K562 (cell line): ENCODE results near the gene UBXN10. TPM values are rescaled to one million over a fixed set of nuclear protein-coding genes. Genes with fewer than 3 reads are reported as not detected.

Source experiments
- ATAC-seq: fragments of 200-7000 bp; cut with Tn5 transposase; 3 replicates; pipeline ENCODE4 v1.9.1; 2020; ENCODE audit warnings: moderate library complexity
- BruUV-seq: library from RNA; stranded (reverse); fragments of 400-500 nt; replicated peaks from 2 replicates; lab custom pipeline; 2021; lab: Mats Ljungman, UMichigan
- CTCF ChIA-PET: fragments of 300-600 bp; formaldehyde crosslinking; extraction: SDS; loops from one replicate; lab custom pipeline; 2021; ENCODE audit warnings: low intra/inter-chr PET ratio; lab: Yijun Ruan, JAX
- POLR2A ChIA-PET: fragments of 300-600, 350-650 bp; sonication (Branson Sonifier 250); formaldehyde crosslinking; extraction: SDS; loops from one replicate; lab custom pipeline; 2021; ENCODE audit warnings: antibody characterized with exemption, inconsistent platforms; lab: Yijun Ruan, JAX
- DNase-seq, 4 experiments: peaks; one replicate each; pipeline versions ENCODE4 v3.0.0 to v3.0.0-alpha.2; 2011 to 2018; ENCODE audit warnings: low spot score in 3 of 4, mixed read lengths in 3 of 4; ENCODE audit errors: extremely low read depth in 1 of 4
- FAIRE-seq: peaks from 2 replicates; lab custom pipeline; 2011; peaks lifted over from hg19 to GRCh38; lab: Jason Lieb, UNC
- H2AFZ ChIP-seq: 2 replicates; pipeline ENCODE4 v1.6.0; 2011; ENCODE audit warnings: low read depth, low read length, control low read depth, inconsistent platforms
- H3K27ac ChIP-seq: fragments of 200-600 bp; 3 replicates; pipeline ENCODE4 v1.8.0; 2011; ENCODE audit warnings: low read depth, mild to moderate bottlenecking, control low read depth, inconsistent platforms, low read length, moderate library complexity, mixed read lengths; ENCODE audit errors: extremely low read depth
- H3K27me3 ChIP-seq, 2 experiments: fragments of 300-600 bp in 1 of 2; 2 replicates in 1 of 2; 3 replicates in 1 of 2; pipeline versions ENCODE4 v1.6.0 to v1.8.0; 2011; ENCODE audit warnings: inconsistent platforms in 2 of 2, low read length in 2 of 2, mild to moderate bottlenecking in 1 of 2, mixed read lengths in 1 of 2, moderate library complexity in 1 of 2; ENCODE audit not compliant: control insufficient read depth in 2 of 2, insufficient read depth in 2 of 2
- H3K36me3 ChIP-seq: fragments of 300-600 bp; 3 replicates; pipeline ENCODE4 v1.8.0; 2011; ENCODE audit warnings: mild to moderate bottlenecking, low read length, inconsistent platforms; ENCODE audit not compliant: control insufficient read depth, insufficient read depth
- H3K4me1 ChIP-seq, 2 experiments: fragments of 200-600 bp in 1 of 2; replicated peaks in 1 of 2; 2 replicates in 1 of 2; 3 replicates in 1 of 2; pipeline versions ENCODE4 v1.5.1 to v1.8.0; 2011; ENCODE audit warnings: inconsistent platforms in 2 of 2, low read length in 2 of 2, mild to moderate bottlenecking in 1 of 2, mixed read lengths in 1 of 2, moderate library complexity in 1 of 2; ENCODE audit not compliant: control insufficient read depth in 2 of 2, insufficient read depth in 2 of 2
- H3K4me2 ChIP-seq: 2 replicates; pipeline ENCODE4 v1.6.1; 2011; ENCODE audit warnings: low read length, control low read depth, inconsistent platforms, mixed read lengths; ENCODE audit not compliant: insufficient read depth
- H3K4me3 ChIP-seq: fragments of 200-600 bp; sonication (generic), shearing (Covaris generic); 2 replicates; pipeline ENCODE4 v1.5.1; 2016; ENCODE audit warnings: control low read depth, inconsistent platforms
- H3K79me2 ChIP-seq: fragments of 200-600 bp; 3 replicates; pipeline ENCODE4 v1.8.0; 2011; ENCODE audit warnings: low read length, inconsistent platforms; ENCODE audit not compliant: control insufficient read depth, insufficient read depth
- H3K9ac ChIP-seq, 2 experiments: 2 replicates each; pipeline versions ENCODE4 v1.6.0 to v1.6.1; 2011; ENCODE audit warnings: low read depth in 2 of 2, low read length in 2 of 2, control low read depth in 1 of 2, inconsistent platforms in 1 of 2, mild to moderate bottlenecking in 1 of 2, mixed read lengths in 1 of 2; ENCODE audit not compliant: insufficient read depth in 1 of 2
- H3K9me1 ChIP-seq: one replicate; pipeline ENCODE4 v1.6.0; 2011; ENCODE audit warnings: inconsistent platforms, mild to moderate bottlenecking, low read length, moderate library complexity; ENCODE audit not compliant: control insufficient read depth, insufficient read depth
- H3K9me3 ChIP-seq: replicated peaks from 2 replicates; pipeline ENCODE4 v1.5.1; 2011; ENCODE audit warnings: low read depth, low read length, inconsistent platforms; ENCODE audit not compliant: control insufficient read depth, insufficient read depth
- H4K20me1 ChIP-seq: replicated peaks from 2 replicates; pipeline ENCODE4 v1.6.1; 2011; ENCODE audit warnings: low read length, inconsistent platforms, mixed read lengths; ENCODE audit not compliant: control insufficient read depth, insufficient read depth
- CBX5 ChIP-seq: IDR thresholded peaks from 2 replicates; pipeline ENCODE4 v1.6.1; 2014; ENCODE audit warnings: low read depth, borderline replicate concordance
- CSDE1 ChIP-seq, 2 experiments: fragments of 450-650 bp; IDR thresholded peaks; 2 replicates each; pipeline ENCODE4 v1.6.1; 2016; ENCODE audit warnings: mild to moderate bottlenecking in 1 of 2
- DACH1 ChIP-seq: fragments of 450-650 bp; IDR thresholded peaks from 2 replicates; pipeline ENCODE4 v1.6.1; 2018; ENCODE audit not compliant: partially characterized antibody
- DEAF1 ChIP-seq: fragments of 450-650 bp; formaldehyde crosslinking; IDR thresholded peaks from 2 replicates; pipeline ENCODE4 v1.4.0; 2020; ENCODE audit warnings: mild to moderate bottlenecking, moderate library complexity
- DPF2 ChIP-seq: fragments of 450-650 bp; IDR thresholded peaks from 2 replicates; pipeline ENCODE4 v1.6.1; 2016
- GTF2A2 ChIP-seq: IDR thresholded peaks from 2 replicates; pipeline ENCODE4 v1.6.1; 2016; ENCODE audit warnings: mild to moderate bottlenecking, missing genetic modification characterization, missing compliant biosample characterization
- HDGF ChIP-seq: fragments of 450-650 bp; IDR thresholded peaks from 2 replicates; pipeline ENCODE4 v1.6.1; 2016
- KLF13 ChIP-seq: fragments of 450-650 bp; IDR thresholded peaks from 2 replicates; pipeline ENCODE4 v1.6.1; 2016; ENCODE audit warnings: missing genetic modification characterization, low read depth, mild to moderate bottlenecking, missing compliant biosample characterization, moderate library complexity, borderline replicate concordance
- POLR3G ChIP-seq: IDR thresholded peaks from 2 replicates; pipeline ENCODE4 v1.6.1; 2011; ENCODE audit not compliant: insufficient read length, insufficient replicate concordance; ENCODE audit errors: extremely low read depth
- RBM25 ChIP-seq: fragments of 200-400 bp; formaldehyde crosslinking; IDR thresholded peaks from 2 replicates; pipeline ENCODE4 v1.6.1; 2018; ENCODE audit warnings: low read length, low read depth, moderate library complexity; ENCODE audit not compliant: severe bottlenecking
- SMAD2 ChIP-seq: fragments of 150-350 bp; IDR thresholded peaks from 2 replicates; pipeline ENCODE4 v1.6.1; 2014; ENCODE audit warnings: low read depth, mild to moderate bottlenecking, low read length
- U2AF2 ChIP-seq: fragments of 200-400 bp; formaldehyde crosslinking; optimal IDR thresholded peaks from 2 replicates; pipeline ENCODE3; 2017; ENCODE audit warnings: low read depth, mild to moderate bottlenecking, low read length
- ZBTB7A ChIP-seq: IDR thresholded peaks from 2 replicates; pipeline ENCODE4 v1.6.1; 2011; ENCODE audit warnings: low read depth, mild to moderate bottlenecking, low read length, moderate library complexity, borderline replicate concordance; ENCODE audit not compliant: control insufficient read depth
- ZNF12 ChIP-seq: sonication (generic); formaldehyde crosslinking; IDR thresholded peaks from 2 replicates; pipeline ENCODE4 v1.4.0; 2020; ENCODE audit warnings: mild to moderate bottlenecking, missing genetic modification reagents
- ZNF707 ChIP-seq: fragments of 250-450 bp; sonication (Bioruptor Pico); conservative IDR thresholded peaks from 2 replicates; pipeline ENCODE4 v1.8.0; 2022; ENCODE audit warnings: inconsistent platforms, mild to moderate bottlenecking, moderate library complexity
- WGBS: fragments of 100-300 bp; shearing (Covaris generic); methylation state at CpG from one replicate; pipeline ENCODE4 v1.1.6; 2016; ENCODE audit warnings: low coverage, mixed read lengths; ENCODE audit not compliant: insufficient coverage; ENCODE audit errors: missing lambda C conversion rate; 5-methylcytosine and 5-hydroxymethylcytosine counted together
- in situ Hi-C: fragments of 300-500 bp; cut with MboI; formaldehyde crosslinking; loops from 4 replicates; pipeline ENCODE4 v1.15.0; 2018; ENCODE audit warnings: inconsistent platforms, mixed read lengths
- intact Hi-C: fragments of 100-400 bp; cut with micrococcal nuclease; formaldehyde crosslinking; loops from 2 replicates; pipeline ENCODE4 v1.14.2; 2022
- polyA plus RNA-seq, 8 experiments: library from polyadenylated mRNA; depleted of rRNA in 4 of 8; stranded (reverse) in 5 of 8; unstranded in 3 of 8; fragments of >200 nt; fragmentation: Nextera tagmentation in 2 of 8; fragmentation: Illumina TruSeq in 1 of 8; extraction: Ambion mirVana in 2 of 8; extraction: Trizol in 1 of 8; gene quantifications; 2 replicates each; pipeline versions ENCODE4 v1.2.1 to v1.2.3, GENCODE V29; 2011 to 2014; ENCODE audit warnings: inconsistent platforms in 1 of 8, missing spikeins in 1 of 8
- total RNA-seq, 7 experiments: library from RNA; depleted of rRNA in 6 of 7; stranded (reverse); fragments of >200 nt in 6 of 7; fragmentation: Illumina TruSeq in 2 of 7; extraction: Trizol in 2 of 7; gene quantifications; 2 replicates each; pipeline versions ENCODE4 v1.2.1 to v1.2.3, GENCODE V29; 2011 to 2021; ENCODE audit warnings: low replicate concordance in 1 of 7
- TF ChIP-seq, protein P1 (sequence below): fragments of 450-650 bp; IDR thresholded peaks from 2 replicates; pipeline ENCODE4 v1.6.1; 2016; ENCODE audit warnings: low read depth

The UBXN10 gene
- total and polyA plus RNA-seq, 9 of the 15 experiments (the other 6 are each of a cell fraction or from before 2014, with no cell fraction given), result 10.7 to 17.7 (median 13.6) TPM

- no peak for ATAC-seq
- TF ChIP-seq DEAF1 (CRISPR knock-in tag), result no peak
- TF ChIP-seq ZNF707 (CRISPR knock-in tag), result no peak
- TF ChIP-seq, protein P1, sequence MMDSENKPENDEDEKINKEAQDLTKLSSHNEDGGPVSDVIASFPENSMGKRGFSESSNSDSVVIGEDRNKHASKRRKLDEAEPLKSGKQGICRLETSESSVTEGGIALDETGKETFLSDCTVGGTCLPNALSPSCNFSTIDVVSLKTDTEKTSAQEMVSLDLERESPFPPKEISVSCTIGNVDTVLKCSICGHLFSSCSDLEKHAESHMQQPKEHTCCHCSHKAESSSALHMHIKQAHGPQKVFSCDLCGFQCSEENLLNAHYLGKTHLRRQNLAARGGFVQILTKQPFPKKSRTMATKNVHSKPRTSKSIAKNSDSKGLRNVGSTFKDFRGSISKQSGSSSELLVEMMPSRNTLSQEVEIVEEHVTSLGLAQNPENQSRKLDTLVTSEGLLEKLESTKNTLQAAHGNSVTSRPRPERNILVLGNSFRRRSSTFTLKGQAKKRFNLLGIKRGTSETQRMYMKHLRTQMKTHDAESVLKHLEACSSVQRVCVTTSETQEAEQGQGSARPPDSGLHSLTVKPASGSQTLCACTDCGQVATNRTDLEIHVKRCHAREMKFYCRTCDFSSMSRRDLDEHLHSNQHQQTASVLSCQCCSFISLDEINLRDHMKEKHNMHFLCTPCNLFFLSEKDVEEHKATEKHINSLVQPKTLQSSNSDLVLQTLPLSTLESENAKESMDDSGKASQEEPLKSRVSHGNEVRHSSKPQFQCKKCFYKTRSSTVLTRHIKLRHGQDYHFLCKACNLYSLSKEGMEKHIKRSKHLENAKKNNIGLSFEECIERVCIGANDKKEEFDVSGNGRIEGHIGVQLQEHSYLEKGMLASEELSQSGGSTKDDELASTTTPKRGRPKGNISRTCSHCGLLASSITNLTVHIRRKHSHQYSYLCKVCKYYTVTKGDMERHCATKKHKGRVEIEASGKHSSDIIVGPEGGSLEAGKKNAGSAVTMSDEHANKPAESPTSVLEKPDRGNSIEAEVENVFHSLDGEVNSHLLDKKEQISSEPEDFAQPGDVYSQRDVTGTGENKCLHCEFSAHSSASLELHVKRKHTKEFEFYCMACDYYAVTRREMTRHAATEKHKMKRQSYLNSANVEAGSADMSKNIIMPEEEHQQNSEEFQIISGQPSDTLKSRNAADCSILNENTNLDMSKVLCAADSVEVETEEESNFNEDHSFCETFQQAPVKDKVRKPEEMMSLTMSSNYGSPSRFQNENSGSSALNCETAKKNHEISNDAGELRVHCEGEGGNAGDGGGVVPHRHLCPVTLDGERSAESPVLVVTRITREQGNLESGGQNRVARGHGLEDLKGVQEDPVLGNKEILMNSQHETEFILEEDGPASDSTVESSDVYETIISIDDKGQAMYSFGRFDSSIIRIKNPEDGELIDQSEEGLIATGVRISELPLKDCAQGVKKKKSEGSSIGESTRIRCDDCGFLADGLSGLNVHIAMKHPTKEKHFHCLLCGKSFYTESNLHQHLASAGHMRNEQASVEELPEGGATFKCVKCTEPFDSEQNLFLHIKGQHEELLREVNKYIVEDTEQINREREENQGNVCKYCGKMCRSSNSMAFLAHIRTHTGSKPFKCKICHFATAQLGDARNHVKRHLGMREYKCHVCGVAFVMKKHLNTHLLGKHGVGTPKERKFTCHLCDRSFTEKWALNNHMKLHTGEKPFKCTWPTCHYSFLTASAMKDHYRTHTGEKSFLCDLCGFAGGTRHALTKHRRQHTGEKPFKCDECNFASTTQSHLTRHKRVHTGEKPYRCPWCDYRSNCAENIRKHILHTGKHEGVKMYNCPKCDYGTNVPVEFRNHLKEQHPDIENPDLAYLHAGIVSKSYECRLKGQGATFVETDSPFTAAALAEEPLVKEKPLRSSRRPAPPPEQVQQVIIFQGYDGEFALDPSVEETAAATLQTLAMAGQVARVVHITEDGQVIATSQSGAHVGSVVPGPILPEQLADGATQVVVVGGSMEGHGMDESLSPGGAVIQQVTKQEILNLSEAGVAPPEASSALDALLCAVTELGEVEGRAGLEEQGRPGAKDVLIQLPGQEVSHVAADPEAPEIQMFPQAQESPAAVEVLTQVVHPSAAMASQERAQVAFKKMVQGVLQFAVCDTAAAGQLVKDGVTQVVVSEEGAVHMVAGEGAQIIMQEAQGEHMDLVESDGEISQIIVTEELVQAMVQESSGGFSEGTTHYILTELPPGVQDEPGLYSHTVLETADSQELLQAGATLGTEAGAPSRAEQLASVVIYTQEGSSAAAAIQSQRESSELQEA, result no peak
- TF ChIP-seq CSDE1 (IDR thresholded peaks at IDR 0.05), result no peak
- no peak for TF ChIP-seq GTF2A2 (tag)
- TF ChIP-seq CBX5, result no peak
- no peak for TF ChIP-seq POLR3G
- TF ChIP-seq U2AF2, result no peak
- no peak for TF ChIP-seq ZBTB7A
- TF ChIP-seq KLF13 (tag), result no peak
- no peak for TF ChIP-seq RBM25
- no peak for TF ChIP-seq HDGF
- TF ChIP-seq DPF2, result no peak
- TF ChIP-seq ZNF12 (CRISPR knock-in tag), result no peak
- no peak for TF ChIP-seq DACH1
- TF ChIP-seq SMAD2, result no peak
These were observed 21.6 kb downstream of the UBXN10 start for GRCh38 chr1:20207546-20207945.

More at GRCh38 chr1:20207546-20207945, 21.6 kb downstream of the UBXN10 start:
- H4K20me1 ChIP-seq, result no peaks in the 10 kb centered on the region
- no peak overlapping the region for H3K9ac ChIP-seq
- no peak overlapping the region for H3K4me3 ChIP-seq
- H3K36me3 ChIP-seq, result no peaks in the 10 kb centered on the region
- in situ Hi-C loops (no loop called here), intact Hi-C loops (no loop called here)
- no peak overlapping the region for H3K27ac ChIP-seq
- no peaks in the 10 kb centered on the region for H3K79me2 ChIP-seq
- no peaks in the 10 kb centered on the region for H3K27me3 ChIP-seq
- 30% methylated on average over 4 of the region's 4 CpGs for WGBS
- no peaks in the 10 kb centered on the region for H3K9me1 ChIP-seq
- no peak overlapping the region for H2AFZ ChIP-seq
- peaks cover 13 to 21% of the 10 kb centered on the region in 2 experiments; a peak in 4 of 5 replicates for H3K4me1 ChIP-seq
- CTCF ChIA-PET, result no interaction called here
- DNase-seq, result no peak
- FAIRE-seq, result no peak
- no peak overlapping the region for H3K4me2 ChIP-seq
- BruUV-seq, result no TSS peak
- H3K9me3 ChIP-seq, result no peaks in the 10 kb centered on the region
- POLR2A ChIA-PET, result interaction anchor here (0.7 to 2.0 kb wide), 4 partner anchors 14 to 865 kb away, joined by 3 to 6 read pairs (median 4); no protein-coding TSS in a partner anchor
